HG03571 (cell line): ENCODE data around the gene TMPRSS6.
"Not testable (repeated sequence)": the region's sequence is repeated elsewhere in the genome, so short reads cannot be mapped to it uniquely, and the experiment has no call there.

ENCODE experiments used
- ATAC-seq: cut with Tn5 transposase; IDR thresholded peaks from one replicate; pipeline ENCODE4 v1.9.1; 2021; ENCODE audit not compliant: unreplicated experiment

The TMPRSS6 gene

DNA sequence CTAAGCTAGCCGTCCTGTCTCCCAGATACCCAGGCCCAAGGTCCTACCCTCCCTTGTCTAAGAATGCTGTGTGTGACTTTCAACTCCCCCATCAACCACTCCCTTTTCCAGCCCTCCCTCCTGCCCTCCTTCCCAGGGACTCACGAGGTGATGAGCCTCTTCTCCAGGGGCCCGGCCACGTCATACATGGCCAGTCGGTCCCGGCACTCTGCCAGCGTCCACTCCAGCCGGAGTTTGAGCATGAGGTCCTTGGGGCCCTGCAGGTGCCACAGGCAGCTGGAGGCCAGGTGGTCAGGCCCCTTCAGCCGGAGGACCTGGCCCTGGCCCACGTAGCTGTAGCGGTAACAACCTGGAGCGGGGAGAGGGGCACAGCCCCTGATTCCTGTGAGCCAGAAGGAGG is 20.1 kb downstream of the TMPRSS6 start:
- ATAC-seq, result no peak

DNA sequence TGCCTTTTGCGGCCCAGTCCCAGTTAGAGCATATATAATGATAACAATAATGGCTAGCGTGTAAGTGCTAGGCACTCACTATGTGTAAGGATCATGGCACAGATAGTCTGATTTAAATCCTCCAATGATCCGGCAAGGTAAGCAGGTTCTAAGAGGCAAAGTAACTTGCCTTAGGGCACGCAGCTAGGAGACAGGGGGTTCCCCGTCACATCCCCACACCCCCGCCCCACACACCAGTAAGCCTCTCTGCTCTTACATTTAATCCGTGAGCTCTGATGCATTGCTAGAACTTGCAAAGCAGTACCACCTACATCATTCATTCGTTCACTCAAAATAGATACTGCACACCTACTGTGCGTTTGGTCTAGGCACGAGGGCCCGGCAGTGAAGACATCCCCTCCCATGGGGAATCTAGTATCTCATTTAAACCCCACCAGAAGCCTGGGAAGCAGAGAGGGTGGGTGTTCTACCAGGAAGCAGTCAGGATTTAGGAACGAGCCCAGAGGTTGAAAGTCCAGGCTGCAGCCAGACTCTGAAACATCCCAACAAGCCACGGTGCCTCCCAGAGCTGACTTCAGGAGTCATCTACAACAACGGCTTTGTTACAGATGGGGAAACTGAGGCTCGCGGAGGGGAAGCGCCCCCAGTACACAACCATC is 20.6 kb downstream of the TMPRSS6 start:
- ATAC-seq, result no peak

DNA sequence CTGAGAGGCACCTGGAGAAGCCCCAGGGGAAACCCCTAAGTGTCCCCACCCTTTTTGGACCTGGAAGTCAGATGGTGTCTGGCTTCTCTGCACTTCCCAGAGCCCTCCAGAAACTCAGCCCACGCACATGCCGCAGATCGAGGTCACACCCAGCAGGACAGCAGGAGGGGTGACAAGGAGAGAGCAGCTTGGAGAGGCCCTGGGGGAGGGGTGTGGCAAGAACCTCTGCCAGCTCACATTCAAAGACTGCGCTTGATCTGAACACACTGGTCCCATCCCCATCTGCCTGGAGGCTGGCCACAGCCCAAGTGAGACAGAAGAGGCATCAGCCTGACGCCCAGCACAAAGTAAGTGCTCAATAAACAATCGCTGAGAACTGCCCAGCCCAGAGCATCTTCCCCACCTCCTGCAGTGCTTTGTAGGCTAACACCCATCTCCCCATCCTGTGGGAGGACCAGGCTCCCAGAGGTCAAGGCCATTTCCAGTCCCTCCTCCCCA is 21.4 kb downstream of the TMPRSS6 start:
- no peak for ATAC-seq

DNA sequence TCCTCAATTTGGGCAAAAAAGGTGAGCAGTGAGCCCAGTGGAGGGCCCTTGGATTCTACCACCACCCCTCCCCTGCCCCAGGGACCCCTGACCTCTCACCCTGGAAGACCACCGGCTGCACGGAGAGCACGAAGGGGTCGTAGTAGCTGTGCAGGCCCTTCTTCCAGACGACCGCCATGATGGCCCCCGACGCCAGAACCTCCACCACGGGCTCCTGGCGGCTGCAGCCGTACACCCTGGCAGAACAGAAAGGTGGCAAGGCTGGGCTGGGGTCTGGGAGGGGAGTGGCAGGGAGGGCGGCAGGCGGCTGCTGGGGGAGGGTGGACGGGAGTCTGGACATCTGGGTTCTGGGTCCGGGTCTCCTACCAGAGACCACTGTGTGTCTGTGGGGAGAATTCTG is 23.3 kb downstream of the TMPRSS6 start:
- no peak for ATAC-seq

DNA sequence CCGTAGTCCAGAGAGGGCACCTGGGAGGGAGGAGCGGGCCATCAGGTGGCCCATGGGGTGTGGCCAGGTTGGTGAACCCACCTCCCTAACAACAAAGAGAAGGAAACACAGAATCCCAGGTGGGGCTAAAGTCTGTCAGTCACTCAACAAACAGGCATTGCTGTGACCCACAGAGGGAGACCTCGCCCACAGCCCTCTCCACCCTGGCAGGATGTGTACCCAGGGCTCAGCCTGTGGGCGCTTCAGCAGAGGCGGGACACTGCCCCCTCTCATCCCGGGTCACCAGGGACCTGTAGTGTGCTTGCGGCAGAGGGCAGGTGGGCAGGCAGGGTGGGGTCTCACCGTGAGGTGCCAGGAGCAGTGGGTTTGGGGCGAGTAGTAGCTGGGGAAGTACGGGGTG is 25.1 kb downstream of the TMPRSS6 start:
- ATAC-seq, result no peak

DNA sequence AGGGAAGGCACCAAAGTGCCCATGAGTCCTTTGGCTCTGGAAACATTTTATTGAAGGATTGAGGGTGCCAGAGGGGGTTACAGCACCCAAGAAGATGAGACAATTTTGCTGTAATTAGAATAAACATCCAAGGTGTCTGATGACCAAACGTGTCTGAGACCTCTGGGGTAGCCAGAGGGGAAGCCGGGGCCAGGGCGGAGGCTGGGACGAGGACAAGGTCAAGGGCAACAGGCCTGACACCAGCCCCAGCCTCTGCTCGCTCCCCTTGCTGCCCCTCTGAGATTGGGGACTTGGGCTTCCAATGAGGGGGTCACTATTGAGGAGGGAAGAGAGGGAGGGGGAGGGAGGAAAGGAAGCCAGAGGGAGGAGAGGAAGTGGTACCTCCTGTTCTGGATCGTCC is 25.6 kb downstream of the TMPRSS6 start:
- no peak for ATAC-seq

DNA sequence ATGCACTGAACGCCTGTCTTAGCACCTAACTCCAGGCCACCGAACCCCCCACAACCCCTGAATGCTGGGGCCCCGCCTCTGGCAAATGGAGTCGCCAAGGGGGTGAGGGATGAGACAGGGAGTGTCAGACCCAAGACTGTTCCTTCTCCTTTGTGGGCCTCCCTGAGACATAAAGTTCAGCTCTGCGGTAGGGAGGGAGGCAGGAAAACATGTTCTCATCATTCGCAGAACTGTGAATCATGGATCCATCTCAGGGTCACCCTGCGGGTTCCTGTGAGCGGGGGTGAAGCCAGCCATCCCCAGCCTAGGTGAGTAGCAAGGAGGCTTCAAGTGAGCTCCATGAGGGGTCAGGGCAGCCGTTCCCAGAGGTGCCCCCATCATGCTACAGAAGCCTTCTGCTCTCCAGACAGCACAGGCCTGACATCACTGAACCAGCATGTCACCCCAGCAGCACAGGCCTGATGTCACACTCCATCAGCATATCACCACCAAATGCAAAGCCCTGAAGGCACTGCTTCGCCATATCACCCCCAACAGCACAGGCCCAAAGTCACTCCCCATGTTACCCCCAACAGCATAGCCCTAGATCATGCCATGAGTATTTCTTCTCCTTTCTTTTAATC is 27.2 kb downstream of the TMPRSS6 start:
- no peak for ATAC-seq

DNA sequence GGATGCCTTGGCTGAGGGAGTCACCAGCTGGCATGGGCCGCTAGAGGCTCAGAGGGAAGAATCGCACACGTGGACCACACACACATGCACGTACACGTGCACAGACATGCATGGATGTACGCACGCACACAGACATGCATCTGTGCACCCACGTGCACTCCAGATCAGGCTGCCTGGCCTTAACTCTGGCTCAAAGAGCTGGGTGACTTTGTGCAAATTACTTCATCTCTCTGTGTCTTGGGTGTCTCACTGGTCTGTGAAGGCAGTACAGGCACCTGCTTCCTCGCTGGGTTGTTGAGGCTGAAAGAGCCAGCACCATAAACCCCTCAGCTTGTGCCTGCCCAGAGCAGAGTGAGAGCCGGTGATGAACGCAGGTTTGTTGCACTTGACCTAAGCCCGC is 28.7 kb downstream of the TMPRSS6 start:
- ATAC-seq, result no peak

DNA sequence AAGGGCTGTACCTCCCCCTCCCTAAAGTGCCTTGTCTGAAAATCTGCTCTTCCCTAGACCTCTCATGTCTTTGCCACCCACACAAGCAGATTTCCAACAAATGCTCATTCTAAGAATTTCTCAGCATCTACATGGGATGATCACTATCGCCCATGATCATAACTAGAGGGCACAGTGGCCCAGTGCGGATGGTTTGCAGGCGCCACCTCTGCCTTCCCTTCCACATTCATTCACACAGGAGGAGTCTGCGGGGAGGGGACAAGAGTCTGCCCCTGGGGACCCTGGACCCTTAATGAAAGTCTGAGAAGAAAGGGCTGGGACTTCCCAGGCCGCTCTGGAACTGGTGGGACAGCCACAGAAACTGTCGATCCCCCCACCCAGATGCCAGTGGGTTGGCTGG is 29.1 kb downstream of the TMPRSS6 start:
- ATAC-seq, result no peak

DNA sequence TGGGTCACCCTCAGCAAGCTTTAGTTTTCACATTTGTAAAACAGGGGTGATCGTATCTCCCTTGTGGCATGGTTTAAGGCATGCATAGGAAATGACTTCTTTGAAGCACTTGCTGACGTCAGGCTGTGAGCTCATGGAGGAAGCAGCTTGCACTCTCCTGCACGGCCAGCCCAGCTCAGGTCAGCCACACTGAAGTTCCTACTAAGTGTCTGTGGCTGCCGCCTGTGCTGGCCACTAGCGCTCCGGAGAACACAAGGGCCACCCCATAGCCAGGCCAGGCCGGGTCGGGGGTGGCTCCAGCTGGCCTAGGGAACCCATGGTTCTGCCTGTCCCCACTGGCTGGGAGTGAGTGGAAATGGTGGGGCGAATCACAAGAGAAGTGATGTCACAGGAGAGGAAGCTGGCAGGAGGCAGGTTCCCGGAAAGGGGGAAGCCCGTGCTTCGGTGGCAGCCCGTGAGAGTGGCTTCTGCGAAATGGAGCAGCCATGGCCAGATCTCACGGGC is 29.8 kb downstream of the TMPRSS6 start:
- ATAC-seq, result no peak

DNA sequence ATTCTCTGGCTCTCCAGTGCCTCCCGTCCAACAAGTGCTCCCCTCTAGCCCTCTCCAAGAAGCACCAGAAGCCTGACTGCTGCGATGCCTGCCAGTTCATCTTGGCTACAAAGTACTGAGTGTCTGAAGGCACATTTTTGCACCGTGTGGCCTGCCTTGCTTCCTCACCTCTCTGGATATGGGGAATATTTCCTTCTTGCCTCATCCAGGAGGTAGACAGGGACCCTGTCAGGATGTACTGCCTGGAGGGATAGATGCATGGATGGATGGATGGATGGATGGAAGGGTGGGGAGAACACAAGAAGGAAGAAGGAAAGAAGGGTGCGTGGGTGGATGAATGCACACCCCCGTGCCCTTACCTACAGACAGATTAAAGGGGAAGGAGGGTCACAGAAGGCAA is 30.4 kb downstream of the TMPRSS6 start:
- ATAC-seq, result no peak

DNA sequence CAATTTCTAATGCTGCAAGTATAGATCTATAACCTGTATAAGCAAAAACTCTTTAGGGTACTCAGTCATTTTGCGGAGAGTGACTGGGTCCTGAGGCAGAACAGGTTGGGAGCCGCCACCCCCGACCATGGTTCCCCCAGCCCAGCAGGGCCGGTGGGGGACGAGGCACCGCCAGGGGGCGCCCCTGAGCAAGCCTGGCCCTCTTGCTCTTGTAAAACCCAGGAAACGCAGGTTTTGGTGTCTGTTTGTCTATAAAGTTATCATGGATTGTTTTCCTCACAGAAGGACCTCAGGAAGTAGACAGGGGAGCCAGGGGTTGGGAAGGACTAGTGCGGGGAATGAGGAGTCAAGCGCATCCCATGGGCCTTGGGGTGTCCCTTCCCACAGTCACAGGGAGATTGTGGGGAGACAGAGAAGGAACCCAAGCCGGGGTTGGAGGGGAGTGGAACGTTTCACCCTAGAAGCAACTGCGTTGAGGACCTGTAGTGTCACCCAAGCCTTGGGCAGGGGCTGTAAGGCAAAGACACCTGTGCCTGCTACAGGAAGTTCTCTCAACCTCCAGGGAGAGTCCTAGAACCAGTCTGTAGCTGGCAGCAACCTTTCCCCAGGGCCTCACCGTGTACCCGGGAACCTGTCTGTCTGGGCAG is 31.6 kb downstream of the TMPRSS6 start:
- ATAC-seq, result no peak

DNA sequence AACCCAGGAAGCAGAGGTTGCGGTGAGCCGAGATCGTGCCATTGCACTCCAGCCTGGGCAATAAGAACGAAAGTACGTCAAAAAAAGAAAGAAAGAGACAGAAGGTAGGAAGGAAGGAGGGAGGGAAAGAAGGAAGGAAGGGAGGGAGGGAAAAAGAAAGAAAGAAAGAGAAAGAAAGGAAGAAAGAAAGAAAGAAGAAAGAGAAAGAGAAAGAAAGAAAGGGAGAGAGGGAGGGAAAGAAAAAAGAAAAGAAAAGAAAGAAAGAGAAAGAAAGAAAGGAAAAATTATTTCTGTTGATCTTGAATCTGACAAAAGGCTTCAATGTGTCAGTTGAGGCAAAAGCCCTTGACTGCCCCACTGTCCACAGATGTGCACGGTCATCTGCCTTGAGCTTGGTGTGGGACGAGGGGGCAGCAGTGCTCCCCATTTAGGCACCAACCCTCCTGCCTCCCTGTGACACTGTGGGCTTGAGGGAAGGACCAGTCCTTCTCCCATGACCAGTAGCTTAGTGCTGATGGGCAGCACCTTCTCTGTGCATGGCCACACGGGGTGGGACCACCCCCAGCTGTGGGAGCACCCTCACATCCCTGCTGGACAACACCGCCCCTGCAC is 33.6 kb downstream of the TMPRSS6 start:
- no peak for ATAC-seq

DNA sequence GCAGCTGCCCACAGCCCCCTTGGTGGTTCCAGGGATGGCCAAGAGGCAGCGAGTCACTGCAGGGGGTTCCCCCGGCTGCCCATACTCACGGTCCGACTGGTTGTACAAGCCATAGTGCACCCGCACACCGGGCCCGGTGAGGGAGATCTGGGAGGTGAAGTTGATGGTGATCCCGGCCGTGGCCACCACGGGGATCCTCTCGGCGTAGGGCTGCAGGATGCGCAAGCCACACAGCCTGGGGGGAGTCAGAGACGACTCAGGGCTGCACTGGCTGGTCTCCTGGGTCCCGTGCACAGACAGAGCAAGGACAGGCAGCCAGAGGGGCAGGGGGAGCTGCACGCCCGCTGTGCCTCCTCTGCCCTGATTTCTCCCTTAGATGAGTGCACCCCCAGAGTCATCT is 34.5 kb downstream of the TMPRSS6 start:
- no peak for ATAC-seq

DNA sequence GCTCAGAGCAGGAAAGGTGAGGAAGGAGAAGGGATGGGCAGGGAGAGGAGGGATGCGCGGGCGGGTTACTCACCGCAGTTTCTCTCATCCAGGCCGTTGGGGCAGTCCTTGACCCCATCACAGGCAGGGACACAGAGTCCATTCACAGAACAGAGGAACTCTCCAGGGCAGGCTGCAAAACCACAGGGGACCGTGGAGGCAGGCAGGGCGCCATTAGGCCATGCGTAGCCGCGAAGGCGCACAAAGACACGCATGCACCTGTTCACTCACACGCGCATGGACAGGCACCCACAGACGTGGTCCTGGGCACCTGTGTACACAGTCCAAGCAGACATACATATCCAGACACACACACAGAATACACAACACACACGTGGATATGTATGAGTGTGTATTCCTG is 35.0 kb downstream of the TMPRSS6 start:
- no peak for ATAC-seq

DNA sequence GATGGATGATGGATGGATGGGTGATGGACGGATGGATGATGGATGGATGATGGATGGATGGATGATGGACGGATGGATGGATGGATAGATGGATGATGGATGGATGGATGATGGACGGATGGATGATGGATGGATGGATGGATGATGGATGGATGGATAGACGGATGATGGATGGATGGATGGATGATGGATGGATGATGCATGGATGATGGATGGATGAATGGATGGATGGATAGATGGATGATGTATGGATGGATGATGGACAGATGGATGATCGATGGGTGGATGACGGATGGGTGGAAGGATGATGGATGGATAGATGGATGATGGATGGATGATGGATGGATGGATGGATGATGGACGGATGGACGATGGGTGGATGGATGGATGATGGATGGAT is 36.8 kb downstream of the TMPRSS6 start:
- no peak for ATAC-seq

DNA sequence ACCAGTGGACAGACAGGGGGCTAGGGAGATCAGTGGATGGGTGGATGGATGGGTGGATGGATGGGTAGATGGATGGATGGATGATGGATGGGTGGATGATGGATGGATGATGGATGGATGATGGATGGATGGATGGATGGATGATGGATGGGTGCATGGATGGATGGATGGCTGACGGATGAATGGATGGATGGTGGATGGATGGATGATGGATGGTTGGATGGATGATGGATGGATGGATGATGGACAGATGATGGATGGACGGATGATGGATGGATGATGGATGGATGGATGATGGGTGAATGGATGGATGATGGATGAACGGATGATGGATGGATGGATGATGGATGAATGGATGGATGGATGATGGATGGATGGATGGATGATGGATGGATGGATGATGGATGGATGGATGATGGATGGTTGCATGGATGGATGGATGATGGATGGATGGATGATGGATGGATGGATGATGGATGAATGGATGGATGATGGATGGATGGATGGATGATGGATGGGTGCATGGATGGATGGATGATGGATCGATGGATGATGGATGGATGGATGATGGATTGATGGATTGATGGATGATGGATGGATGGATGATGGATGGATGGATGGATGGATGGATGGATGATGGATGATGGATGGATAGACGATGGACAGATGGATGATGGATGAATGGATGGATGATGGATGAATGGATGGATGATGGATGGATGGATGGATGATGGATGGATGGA is 37.5 kb downstream of the TMPRSS6 start:
- not testable (repeated sequence) for ATAC-seq

DNA sequence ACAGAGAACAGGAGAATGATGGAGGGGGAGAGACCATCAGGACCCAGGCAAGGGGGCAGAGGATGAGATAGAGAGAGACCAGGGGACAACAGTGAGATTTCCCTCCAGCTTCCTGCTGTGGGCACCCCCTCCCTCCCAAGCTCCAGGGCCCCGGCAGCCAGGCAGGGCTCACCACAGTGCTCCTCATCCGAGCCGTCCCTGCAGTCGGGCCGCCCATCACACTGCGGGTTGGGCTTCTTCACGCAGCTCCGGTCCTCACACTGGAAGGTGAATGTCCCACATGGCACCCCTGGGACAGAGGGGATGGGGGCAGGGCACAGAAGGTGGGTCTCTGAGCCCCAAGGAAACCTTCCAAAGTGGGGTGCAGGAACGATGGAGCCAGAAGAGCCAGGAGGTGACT is 38.8 kb downstream of the TMPRSS6 start:
- ATAC-seq, result no peak

DNA sequence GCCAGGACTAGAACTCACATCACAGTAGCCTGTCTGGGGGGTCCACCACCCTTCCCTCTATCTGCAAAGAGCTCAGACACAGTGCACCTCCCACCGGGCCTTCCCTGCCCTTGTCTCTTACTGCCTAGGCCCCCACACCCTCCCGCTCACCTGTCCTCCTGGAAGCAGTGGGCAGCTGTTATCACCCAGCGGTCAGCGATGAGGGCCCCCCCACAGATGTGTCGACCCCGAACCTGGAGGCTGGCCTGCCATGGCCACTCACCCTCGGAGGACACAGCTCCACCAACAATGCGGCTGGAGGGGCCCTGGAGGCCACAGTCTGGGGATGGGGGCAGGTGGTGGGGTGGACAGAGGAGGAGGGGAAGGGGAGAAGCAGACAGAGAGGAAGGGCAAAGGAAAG is 39.2 kb downstream of the TMPRSS6 start:
- ATAC-seq, result no peak

DNA sequence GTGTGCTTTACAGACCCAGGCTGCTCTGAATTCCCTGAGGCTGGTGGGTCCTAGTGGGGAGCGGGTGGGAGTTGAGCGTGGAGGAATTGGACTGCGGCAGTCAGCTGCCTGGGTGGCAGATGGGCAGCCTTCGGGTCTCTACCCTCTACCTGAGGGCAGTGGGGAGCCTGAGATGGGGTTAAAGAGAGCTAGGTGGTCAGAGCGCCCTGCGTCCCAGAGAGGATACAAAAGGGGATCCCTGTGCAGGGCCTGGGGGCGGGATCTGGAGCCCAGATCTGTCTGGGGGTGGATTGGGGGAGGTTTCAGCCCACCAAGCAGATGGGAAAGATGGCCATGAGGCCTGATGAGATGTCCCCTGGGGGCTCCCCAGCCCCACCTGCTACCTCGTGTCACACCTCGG is 39.8 kb downstream of the TMPRSS6 start:
- no peak for ATAC-seq

DNA sequence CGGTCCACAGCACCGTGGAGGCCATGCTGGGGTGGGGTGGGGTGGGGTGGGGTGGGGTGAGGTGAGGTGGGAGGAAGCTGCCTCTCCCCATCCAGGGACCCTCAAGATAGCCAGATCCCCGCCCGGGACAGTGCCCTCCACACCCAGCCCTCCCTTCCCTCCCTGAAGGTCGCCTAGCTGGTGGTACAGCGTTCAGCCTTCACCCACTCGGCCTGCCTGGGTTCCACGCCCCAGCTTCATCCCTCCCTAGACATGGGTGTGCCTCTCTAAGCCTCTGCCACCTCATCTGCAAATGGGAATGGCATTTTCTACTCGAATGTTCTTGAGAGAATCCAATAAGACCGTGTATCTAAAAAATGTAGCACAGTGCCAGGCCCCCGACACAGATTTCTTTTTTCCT is 40.2 kb downstream of the TMPRSS6 start:
- ATAC-seq, result no peak
